ENCODE measurements around the gene PDE10A.
A peak's percentile ranks its signal among the peaks of the same experiment; 100 is the strongest.

- TF ChIP-seq ATF3 (CRISPR knock-in tag; conservative IDR thresholded peaks at IDR 0.05) (no peak), CTCF (IDR thresholded peaks at IDR 0.05) (no peak), NR1H2 (CRISPR knock-in tag; IDR thresholded peaks at IDR 0.05) (no peak), ZBTB21 (CRISPR knock-in tag; IDR thresholded peaks at IDR 0.05; ENCODE audit: borderline replicate concordance) (no peak), MAX (CRISPR knock-in tag; IDR thresholded peaks at IDR 0.05) (peak; percentile 77; the same call in 1 of the 2 replicates), ETV6 (CRISPR knock-in tag; IDR thresholded peaks at IDR 0.05) (0 out of 2 replicates have a peak, but pooled peaks have one; percentile 25), FOXP1 (CRISPR knock-in tag; IDR thresholded peaks at IDR 0.05; ENCODE audit: borderline replicate concordance) (0 out of 2 replicates have a peak, but pooled peaks have one; percentile 36)
Observed at GRCh38 chr6:165308926-165309731, 353.9 kb downstream of the PDE10A start, which contains the start of gene C6orf118.

Measured in WTC11 (cell line).